IMR-90 (cell line): Measurements from ENCODE around the gene VWCE. TPM values are rescaled to one million over a fixed set of nuclear protein-coding genes. Genes with fewer than 3 reads are reported as not detected.
"Not testable (repeated sequence)": the region's sequence is repeated elsewhere in the genome, so short reads cannot be mapped to it uniquely, and the experiment has no call there.

Experiments
- ATAC-seq: fragments of 200-7000 bp; cut with Tn5 transposase; 2 replicates; pipeline ENCODE4 v1.9.1; 2020; ENCODE audit warnings: low read depth, mild to moderate bottlenecking, moderate library complexity
- BruUV-seq: library from RNA; stranded (reverse); fragments of 400-500 nt; replicated peaks from 2 replicates; lab custom pipeline; 2021; lab: Mats Ljungman, UMichigan
- CTCF ChIA-PET: fragments of 300-600 bp; formaldehyde crosslinking; extraction: SDS; loops from one replicate; lab custom pipeline; 2021; ENCODE audit warnings: antibody characterized with exemption; lab: Yijun Ruan, JAX
- POLR2A ChIA-PET: fragments of 300-600 bp; sonication (Branson Sonifier 250); formaldehyde crosslinking; loops from one replicate; lab custom pipeline; 2022; ENCODE audit warnings: antibody characterized with exemption; ENCODE audit not compliant: unreplicated experiment; lab: Charles Lee
- DNase-seq: peaks from one replicate; pipeline ENCODE4 v3.0.0; 2013
- H2AFZ ChIP-seq: replicated peaks from 2 replicates; pipeline ENCODE3; 2013; ENCODE audit warnings: low read length, mild to moderate bottlenecking; ENCODE audit not compliant: poor library complexity
- H2AK5ac ChIP-seq: 2 replicates; pipeline ENCODE4 v1.6.1; 2013; ENCODE audit warnings: low read depth, low read length, inconsistent platforms
- H2AK9ac ChIP-seq: replicated peaks from 2 replicates; pipeline ENCODE3; 2013; ENCODE audit warnings: mild to moderate bottlenecking, low read depth, low read length, moderate library complexity; ENCODE audit not compliant: poor library complexity
- H2BK120ac ChIP-seq: 2 replicates; pipeline ENCODE4 v1.6.1; 2013; ENCODE audit warnings: low read depth, low read length, inconsistent platforms
- H2BK15ac ChIP-seq: 3 replicates; pipeline ENCODE4 v1.6.1; 2013; ENCODE audit warnings: low read depth, low read length, inconsistent platforms
- H2BK20ac ChIP-seq: 2 replicates; pipeline ENCODE4 v1.6.1; 2013; ENCODE audit warnings: low read depth, mild to moderate bottlenecking, inconsistent platforms, low read length, moderate library complexity
- H2BK5ac ChIP-seq: 2 replicates; pipeline ENCODE4 v1.6.1; 2013; ENCODE audit warnings: mild to moderate bottlenecking, low read depth, low read length, inconsistent platforms; ENCODE audit not compliant: poor library complexity, severe bottlenecking
- H3K14ac ChIP-seq: replicated peaks from 2 replicates; pipeline ENCODE4 v1.6.1; 2013; ENCODE audit warnings: low read depth, low read length, inconsistent platforms
- H3K18ac ChIP-seq: 2 replicates; pipeline ENCODE4 v1.6.1; 2013; ENCODE audit warnings: low read depth, low read length, control low read depth
- H3K23ac ChIP-seq: 2 replicates; pipeline ENCODE4 v1.6.1; 2013; ENCODE audit warnings: low read depth, low read length, inconsistent platforms
- H3K27ac ChIP-seq: 2 replicates; pipeline ENCODE4 v1.5.1; 2013; ENCODE audit warnings: mild to moderate bottlenecking, control low read depth, low read length; ENCODE audit not compliant: insufficient read depth
- H3K27me3 ChIP-seq: 2 replicates; pipeline ENCODE4 v1.6.1; 2013; ENCODE audit warnings: low read length; ENCODE audit not compliant: control insufficient read depth, insufficient read depth
- H3K36me3 ChIP-seq: 2 replicates; pipeline ENCODE4 v1.6.1; 2013; ENCODE audit warnings: low read length, mixed read lengths; ENCODE audit not compliant: control insufficient read depth, insufficient read depth
- H3K4ac ChIP-seq: 2 replicates; pipeline ENCODE4 v1.6.1; 2013; ENCODE audit warnings: low read depth, low read length, inconsistent platforms
- H3K4me1 ChIP-seq: 2 replicates; pipeline ENCODE4 v1.6.1; 2013; ENCODE audit warnings: low read length, mixed read lengths; ENCODE audit not compliant: control insufficient read depth, insufficient read depth
- H3K4me2 ChIP-seq: 2 replicates; pipeline ENCODE4 v1.6.1; 2013; ENCODE audit warnings: low read depth, mild to moderate bottlenecking, control low read depth, low read length, moderate library complexity
- H3K4me3 ChIP-seq: 2 replicates; pipeline ENCODE4 v1.5.1; 2013; ENCODE audit warnings: low read depth, mild to moderate bottlenecking, control low read depth, low read length, moderate library complexity; ENCODE audit not compliant: insufficient read depth
- H3K56ac ChIP-seq: 2 replicates; pipeline ENCODE4 v1.6.1; 2013; ENCODE audit warnings: low read length, inconsistent platforms; ENCODE audit not compliant: insufficient read depth; ENCODE audit errors: extremely low read depth
- H3K79me1 ChIP-seq, 2 experiments: 2 replicates each; pipeline ENCODE4 v1.6.1; 2013; ENCODE audit warnings: low read length in 2 of 2, inconsistent platforms in 1 of 2, low read depth in 1 of 2
- H3K9ac ChIP-seq: 2 replicates; pipeline ENCODE4 v1.6.1; 2013; ENCODE audit warnings: low read depth, low read length, control low read depth
- H3K9me1 ChIP-seq: 2 replicates; pipeline ENCODE4 v1.6.1; 2013; ENCODE audit warnings: low read length, inconsistent platforms; ENCODE audit not compliant: insufficient read depth
- H3K9me3 ChIP-seq: 2 replicates; pipeline ENCODE4 v1.6.1; 2013; ENCODE audit warnings: low read length; ENCODE audit not compliant: control insufficient read depth, insufficient read depth
- H4K20me1 ChIP-seq: 2 replicates; pipeline ENCODE4 v1.6.1; 2013; ENCODE audit warnings: low read length, inconsistent platforms; ENCODE audit not compliant: insufficient read depth
- H4K5ac ChIP-seq: 2 replicates; pipeline ENCODE4 v1.6.1; 2013; ENCODE audit warnings: mild to moderate bottlenecking, low read depth, low read length, control low read depth
- H4K8ac ChIP-seq, 2 experiments: 2 replicates each; pipeline ENCODE4 v1.6.1; 2013; ENCODE audit warnings: low read depth in 2 of 2, low read length in 2 of 2, control low read depth in 1 of 2, inconsistent platforms in 1 of 2
- H4K91ac ChIP-seq: 2 replicates; pipeline ENCODE4 v1.6.1; 2013; ENCODE audit warnings: low read depth, low read length, inconsistent platforms; ENCODE audit not compliant: insufficient read depth
- WGBS, 2 experiments: methylation state at CpG; one replicate each; pipeline versions ENCODE4 v1.1.5 to v1.1.7; 2013; ENCODE audit warnings: missing lambda C conversion rate in 2 of 2; ENCODE audit not compliant: insufficient read length in 1 of 2; ENCODE audit errors: extremely low coverage in 2 of 2; 5-methylcytosine and 5-hydroxymethylcytosine counted together
- dilution Hi-C: fragments of 300-500 bp; cut with HindIII; formaldehyde crosslinking; loops from one replicate; pipeline ENCODE4 v1.14.3; 2018; ENCODE audit warnings: low sequenced_read_pairs; ENCODE audit not compliant: unreplicated experiment
- in situ Hi-C: fragments of 300-500 bp; cut with MboI; formaldehyde crosslinking; loops from 3 replicates; pipeline ENCODE4 v1.14.3; 2019; ENCODE audit warnings: low sequenced_read_pairs, inconsistent platforms, mixed read lengths
- intact Hi-C: fragments of 100-400 bp; cut with micrococcal nuclease; formaldehyde crosslinking; loops from 2 replicates; pipeline ENCODE4 v1.10.0; 2022
- polyA plus RNA-seq, 3 experiments: library from polyadenylated mRNA; depleted of rRNA; stranded (reverse); fragments of >200 nt; gene quantifications; 2 replicates each; pipeline ENCODE4 v1.2.3, GENCODE V29; 2012; ENCODE audit warnings: low replicate concordance in 1 of 3
- total RNA-seq: library from RNA; depleted of rRNA; stranded (reverse); fragments of >200 nt; gene quantifications from 2 replicates; pipeline ENCODE4 v1.2.3, GENCODE V29; 2012

Gene VWCE
- total and polyA plus RNA-seq, 2 of the 4 experiments (the other 2 are of a cell fraction) = under 0.01 to 1.1 TPM

- H2BK20ac ChIP-seq, H3K9ac ChIP-seq, H2AK9ac ChIP-seq, POLR2A ChIA-PET, H2BK120ac ChIP-seq, H3K4me3 ChIP-seq, in situ Hi-C loops, H4K5ac ChIP-seq, H2AK5ac ChIP-seq, H3K9me3 ChIP-seq, DNase-seq, H3K36me3 ChIP-seq, H3K27me3 ChIP-seq, ATAC-seq, dilution Hi-C loops, H3K9me1 ChIP-seq, H3K4ac ChIP-seq, H4K20me1 ChIP-seq, H3K27ac ChIP-seq, H2AFZ ChIP-seq, H3K79me1 ChIP-seq, H2BK15ac ChIP-seq, H3K23ac ChIP-seq, H3K18ac ChIP-seq, CTCF ChIA-PET, H3K4me2 ChIP-seq, H4K91ac ChIP-seq, BruUV-seq, H3K56ac ChIP-seq, H3K14ac ChIP-seq, H4K8ac ChIP-seq, H3K4me1 ChIP-seq, intact Hi-C loops, H2BK5ac ChIP-seq: not testable (repeated sequence)
- WGBS, 2 experiments = no CpG with 5 or more reads among the region's 15 CpGs
Observed at GRCh38 chr11:61231033-61231432, 64.1 kb downstream of the VWCE start.

- H3K27me3 ChIP-seq, H3K4me1 ChIP-seq, ATAC-seq, H3K9me3 ChIP-seq, H2BK120ac ChIP-seq, H3K79me1 ChIP-seq, DNase-seq, H3K4me2 ChIP-seq, H3K23ac ChIP-seq, H4K20me1 ChIP-seq, H2BK5ac ChIP-seq, in situ Hi-C loops, intact Hi-C loops, H3K4ac ChIP-seq, H2AFZ ChIP-seq, dilution Hi-C loops, H4K91ac ChIP-seq, POLR2A ChIA-PET, H3K56ac ChIP-seq, H2BK15ac ChIP-seq, H3K18ac ChIP-seq, H3K27ac ChIP-seq, H3K14ac ChIP-seq, H4K5ac ChIP-seq, CTCF ChIA-PET, H2BK20ac ChIP-seq, H3K9me1 ChIP-seq, H3K36me3 ChIP-seq, H2AK9ac ChIP-seq, H3K4me3 ChIP-seq, BruUV-seq, H3K9ac ChIP-seq, H4K8ac ChIP-seq, H2AK5ac ChIP-seq: not testable (repeated sequence)
- no CpG with 5 or more reads among the region's 6 CpGs for WGBS, 2 experiments
Observed at GRCh38 chr11:61229458-61229857, 65.7 kb downstream of the VWCE start.
